ENCODE measurements around the gene NPC1L1. TPM values are rescaled to one million over a fixed set of nuclear protein-coding genes. Genes with fewer than 3 reads are reported as not detected.

NPC1L1 gene
- total RNA-seq, 1 donor from 2014 or later, result not detected

DNA sequence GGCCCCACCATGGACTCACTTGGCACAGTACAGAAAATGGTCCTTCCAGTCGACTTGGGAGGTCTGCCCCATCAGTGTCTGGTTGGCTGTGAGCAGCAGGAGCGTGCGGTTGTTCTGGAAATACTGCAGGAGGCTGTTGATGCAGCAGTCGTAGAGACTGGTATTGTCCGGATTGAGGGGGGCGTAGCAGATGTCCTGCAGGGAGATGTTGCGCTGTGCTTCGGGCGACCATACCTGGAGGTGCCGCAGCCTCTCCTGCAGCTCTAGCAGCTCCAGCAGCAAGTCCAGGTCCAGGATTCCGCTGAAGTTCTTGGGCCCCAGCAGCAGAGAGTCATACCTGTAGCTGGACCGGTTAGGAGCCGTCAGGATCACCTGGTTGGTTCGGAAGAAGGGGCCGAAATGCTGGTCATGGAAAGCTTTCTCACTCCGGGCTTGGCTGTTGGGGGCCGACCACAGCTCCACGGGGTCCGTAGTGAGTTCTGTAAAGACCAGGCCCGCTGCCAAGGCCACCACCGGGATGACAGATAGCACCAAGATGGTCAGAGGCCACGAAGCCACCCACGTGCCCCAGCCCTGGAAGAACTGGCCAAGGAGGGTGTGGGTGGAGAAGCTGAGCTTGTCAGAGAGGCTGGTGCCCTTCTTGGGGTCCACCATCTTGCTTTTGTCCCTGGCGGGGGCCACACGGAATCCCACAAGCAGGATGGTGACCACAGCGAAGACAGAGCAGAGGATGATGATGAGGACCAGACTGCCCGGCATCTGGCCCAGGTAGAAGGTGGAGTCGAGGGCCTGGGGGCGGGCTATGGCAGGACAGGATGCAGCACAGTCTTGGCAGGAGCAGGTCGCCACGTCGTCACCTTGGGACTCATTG lies 2.1 kb downstream of the NPC1L1 start:
- H3K4me3 Mint-ChIP-seq, result no peak overlapping the region
- H3K27me3 Mint-ChIP-seq (ENCODE audit: insufficient read depth), result no peaks in the 10 kb centered on the region
- no peaks in the 10 kb centered on the region for H3K9me3 Mint-ChIP-seq
- no peaks in the 10 kb centered on the region for H3K36me3 Mint-ChIP-seq (ENCODE audit: low read depth)
- H3K4me1 Mint-ChIP-seq (ENCODE audit: low read depth), result no peaks in the 10 kb centered on the region
- no peak overlapping the region for H3K27ac Mint-ChIP-seq
- intact Hi-C loops (cut with micrococcal nuclease), result no loop called here
- DNase-seq (ENCODE audit: low spot score), result no peak

DNA sequence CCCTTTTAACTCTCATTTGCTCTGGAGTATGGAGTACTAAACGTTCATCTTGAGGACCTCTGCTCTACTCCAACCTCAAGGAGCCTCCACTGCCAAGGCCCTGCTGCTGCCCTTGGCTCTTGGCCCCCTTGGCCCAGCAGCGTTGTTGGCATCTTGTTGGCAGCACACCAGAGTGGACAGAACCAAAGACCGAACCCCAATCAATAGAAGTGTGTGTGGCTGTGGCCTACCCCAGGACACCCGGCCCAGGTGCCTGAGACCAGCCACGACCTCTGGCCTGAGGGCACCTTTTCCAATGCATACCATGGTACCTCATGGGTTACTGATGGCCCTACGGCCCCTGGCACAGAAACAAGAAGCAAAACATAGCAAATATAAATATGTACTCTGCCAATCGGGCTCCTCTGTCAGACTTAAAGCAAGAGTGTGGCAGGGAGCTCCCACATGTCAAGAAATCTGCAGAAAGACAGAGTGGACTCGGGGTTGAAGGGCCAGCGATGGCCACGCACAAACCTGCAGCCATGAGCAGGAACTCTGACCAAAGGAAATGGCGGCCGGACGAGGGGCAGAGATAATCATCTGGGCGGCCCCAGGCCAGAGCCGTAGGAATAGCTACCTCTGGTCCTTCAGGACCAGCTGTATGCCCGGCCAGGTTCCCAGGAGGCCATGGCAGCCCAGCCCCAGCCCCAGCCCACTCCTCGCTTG lies 2.9 kb downstream of the NPC1L1 start:
- H3K27ac Mint-ChIP-seq, result no peak overlapping the region
- H3K4me3 Mint-ChIP-seq, result no peak overlapping the region

DNA sequence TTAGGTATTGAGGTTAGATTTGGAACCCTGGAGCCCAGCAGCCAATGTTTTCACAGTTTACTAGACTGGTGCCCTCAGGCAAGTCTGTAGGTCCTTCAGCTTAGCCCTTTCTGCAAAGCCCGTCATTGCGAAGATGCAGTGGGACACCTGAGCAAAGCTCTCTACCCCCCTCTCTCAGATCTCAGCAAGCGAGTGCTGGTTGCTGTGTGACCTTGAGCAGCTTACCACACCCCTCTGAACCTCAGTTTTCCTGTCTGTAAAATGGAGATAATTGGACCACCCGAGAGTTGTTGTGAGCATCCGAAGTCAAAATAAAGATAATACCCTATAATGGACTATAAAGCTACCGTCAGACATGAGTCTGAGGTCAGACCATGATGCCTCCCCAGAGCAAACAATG lies 3.7 kb downstream of the NPC1L1 start:
- intact Hi-C loops (cut with micrococcal nuclease), result no loop called here
- no peak overlapping the region for H3K27ac Mint-ChIP-seq

More for the DNA sequence above, 2.9 kb downstream of the NPC1L1 start:
- Mint-ChIP-seq H3K9me3 (no peaks in the 10 kb centered on the region), H3K36me3 (ENCODE audit: low read depth) (no peaks in the 10 kb centered on the region), H3K27me3 (ENCODE audit: insufficient read depth) (no peaks in the 10 kb centered on the region), H3K4me1 (ENCODE audit: low read depth) (no peaks in the 10 kb centered on the region)
- DNase-seq (ENCODE audit: low spot score), result no peak
- intact Hi-C loops (cut with micrococcal nuclease), result no loop called here

DNA sequence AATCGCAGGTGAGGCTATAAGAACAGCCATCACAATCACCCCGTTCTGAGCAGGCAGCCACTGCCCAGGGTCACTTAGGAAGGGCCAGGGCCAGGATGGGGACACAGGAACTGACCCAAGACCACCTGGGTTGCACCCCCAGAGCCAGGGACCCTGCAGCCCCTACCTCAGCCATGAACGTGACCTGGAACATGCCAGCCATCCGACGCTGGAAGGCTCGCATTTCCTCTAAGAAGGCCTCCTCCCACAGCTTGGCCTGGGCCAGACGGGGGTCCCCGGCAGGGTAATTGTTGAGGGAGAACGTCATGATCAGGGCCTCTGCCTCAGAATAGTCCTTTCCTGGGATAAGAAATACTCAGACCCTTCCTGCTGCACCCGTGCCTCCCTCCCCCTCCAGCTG lies 5.0 kb downstream of the NPC1L1 start:
- Mint-ChIP-seq H3K4me3 (no peak overlapping the region), H3K27me3 (ENCODE audit: insufficient read depth) (no peaks in the 10 kb centered on the region), H3K4me1 (ENCODE audit: low read depth) (no peaks in the 10 kb centered on the region), H3K9me3 (no peaks in the 10 kb centered on the region), H3K36me3 (ENCODE audit: low read depth) (no peaks in the 10 kb centered on the region), H3K27ac (no peak overlapping the region)
- no peak for DNase-seq (ENCODE audit: low spot score)
- intact Hi-C loops (cut with micrococcal nuclease), result no loop called here

More for the DNA sequence above, 3.7 kb downstream of the NPC1L1 start:
- Mint-ChIP-seq H3K36me3 (ENCODE audit: low read depth) (no peaks in the 10 kb centered on the region), H3K4me3 (no peak overlapping the region), H3K4me1 (ENCODE audit: low read depth) (no peaks in the 10 kb centered on the region), H3K9me3 (no peaks in the 10 kb centered on the region), H3K27me3 (ENCODE audit: insufficient read depth) (no peaks in the 10 kb centered on the region)
- DNase-seq (ENCODE audit: low spot score), result no peak

DNA sequence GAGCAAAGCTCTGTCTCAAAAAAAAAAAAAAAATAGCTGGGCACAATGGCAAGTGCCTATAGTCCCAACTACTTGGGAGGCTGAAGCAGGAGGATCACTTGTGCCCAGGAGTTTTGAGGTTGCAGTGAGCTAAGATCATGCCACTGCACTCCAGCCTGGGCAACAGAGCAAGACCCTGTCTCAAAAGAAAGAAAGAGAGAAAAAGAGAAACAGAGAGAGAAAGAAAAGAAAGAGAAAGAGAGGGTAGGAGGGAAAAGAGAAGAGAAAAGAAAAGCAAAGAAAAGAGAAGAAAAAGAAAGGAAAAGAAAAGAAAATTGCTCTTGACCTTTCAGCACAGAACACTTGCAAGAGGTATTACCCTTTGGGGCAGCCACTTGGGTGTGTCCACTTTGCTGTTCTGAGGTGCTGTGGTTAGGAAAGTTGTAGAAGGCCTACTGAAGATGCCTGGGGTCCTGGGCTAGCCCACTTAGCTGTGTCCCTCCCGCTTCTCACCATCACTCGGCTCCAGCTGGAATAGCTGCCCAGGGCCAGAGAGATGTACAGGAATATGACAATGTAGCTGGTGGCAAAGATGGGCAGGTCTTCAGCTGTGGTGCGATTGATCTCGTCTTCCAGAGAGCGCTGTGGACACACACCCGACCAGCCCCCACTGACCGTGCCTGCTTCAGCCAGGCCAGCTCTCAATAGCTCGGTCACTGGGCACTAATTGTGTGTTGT lies 5.6 kb downstream of the NPC1L1 start:
- intact Hi-C loops (cut with micrococcal nuclease), result no loop called here
- Mint-ChIP-seq H3K4me1 (ENCODE audit: low read depth) (no peaks in the 10 kb centered on the region), H3K27ac (no peak overlapping the region), H3K9me3 (no peaks in the 10 kb centered on the region), H3K4me3 (no peak overlapping the region), H3K36me3 (ENCODE audit: low read depth) (no peaks in the 10 kb centered on the region), H3K27me3 (ENCODE audit: insufficient read depth) (no peaks in the 10 kb centered on the region)
- no peak for DNase-seq (ENCODE audit: low spot score)

DNA sequence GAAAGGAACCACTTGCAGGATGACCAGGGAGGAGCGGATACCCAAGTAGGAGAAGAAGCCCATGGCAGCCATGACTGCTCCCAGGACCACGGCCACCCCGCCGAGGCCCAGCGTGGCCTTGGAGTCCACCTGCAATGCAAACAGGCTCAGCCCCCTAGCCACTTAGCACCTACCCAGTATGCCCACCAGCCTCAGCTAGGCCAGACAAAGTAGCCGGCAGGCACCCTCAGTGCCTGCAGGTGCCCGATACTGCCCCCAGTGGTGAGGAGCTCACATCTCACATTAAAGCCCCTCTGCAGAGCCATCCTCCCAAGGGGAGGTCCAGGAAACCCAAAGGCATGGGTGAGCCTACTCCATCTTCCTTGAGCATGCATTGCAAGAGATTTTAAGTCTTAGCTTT lies 6.6 kb downstream of the NPC1L1 start:
- Mint-ChIP-seq H3K27ac (no peak overlapping the region), H3K4me3 (no peak overlapping the region), H3K36me3 (ENCODE audit: low read depth) (no peaks in the 10 kb centered on the region), H3K9me3 (no peaks in the 10 kb centered on the region), H3K27me3 (ENCODE audit: insufficient read depth) (no peaks in the 10 kb centered on the region), H3K4me1 (ENCODE audit: low read depth) (no peaks in the 10 kb centered on the region)
- intact Hi-C loops (cut with micrococcal nuclease), result no loop called here
- DNase-seq (ENCODE audit: low spot score), result peak; percentile 28

DNA sequence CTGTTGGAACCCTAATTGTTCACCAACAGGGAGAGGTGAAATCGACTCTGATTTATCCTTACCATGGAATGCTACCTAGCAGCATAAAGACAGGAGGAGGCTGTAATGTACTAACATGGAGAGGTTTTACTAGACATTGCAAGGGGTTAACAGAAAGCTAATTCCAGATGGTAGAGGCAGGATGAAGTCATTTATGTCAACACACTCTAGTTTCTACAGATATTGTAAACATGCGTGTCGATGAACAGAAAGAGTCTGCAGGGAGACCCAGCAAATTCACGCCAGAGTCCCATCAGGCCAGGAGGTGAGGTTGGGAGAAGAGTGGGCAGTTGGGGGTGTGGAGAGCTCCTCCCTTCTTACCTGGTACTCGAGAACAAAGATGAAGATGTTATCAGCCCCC lies 7.0 kb downstream of the NPC1L1 start:
- Mint-ChIP-seq H3K4me1 (ENCODE audit: low read depth) (no peaks in the 10 kb centered on the region), H3K27me3 (ENCODE audit: insufficient read depth) (no peaks in the 10 kb centered on the region), H3K9me3 (no peaks in the 10 kb centered on the region), H3K36me3 (ENCODE audit: low read depth) (no peaks in the 10 kb centered on the region), H3K27ac (no peak overlapping the region), H3K4me3 (no peak overlapping the region)
- intact Hi-C loops (cut with micrococcal nuclease), result no loop called here
- DNase-seq (ENCODE audit: low spot score), result no peak

DNA sequence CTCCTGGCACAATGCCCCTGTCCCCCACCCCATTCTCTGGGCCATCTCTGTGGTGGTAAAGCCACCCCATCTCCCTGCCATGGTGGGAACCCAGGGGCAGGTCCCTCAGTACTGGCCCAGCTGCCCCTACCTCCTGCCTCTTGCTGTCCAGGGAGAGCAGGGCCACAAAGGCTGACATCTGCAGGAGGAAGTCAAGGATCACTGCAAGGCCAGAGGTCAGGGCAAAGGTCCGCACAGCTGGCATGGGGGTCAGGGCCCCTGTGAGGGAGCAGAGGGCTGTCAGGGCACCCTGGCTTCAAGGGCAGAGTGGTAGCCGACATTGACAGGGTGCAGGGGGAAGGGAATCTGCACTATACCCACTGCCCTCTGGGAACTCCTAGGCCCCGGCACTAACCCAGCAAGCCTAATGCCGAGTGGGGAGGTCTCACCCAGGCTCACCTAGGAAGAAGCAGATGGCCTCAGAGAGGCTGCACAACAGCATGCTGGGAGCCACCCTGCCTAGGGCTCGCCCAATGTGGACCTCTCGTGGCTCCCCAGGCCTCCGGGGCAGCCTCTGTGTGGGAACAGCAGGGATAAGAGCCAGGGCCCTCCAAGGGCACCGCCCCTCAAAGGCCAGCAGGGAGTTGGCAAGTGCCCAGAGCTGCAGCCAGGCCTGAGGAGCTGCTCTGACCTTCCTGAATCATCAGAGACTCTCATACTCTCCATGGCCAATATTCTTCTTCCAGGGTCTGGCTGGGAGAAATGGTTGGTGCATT lies 7.7 kb downstream of the NPC1L1 start:
- intact Hi-C loops (cut with micrococcal nuclease), result no loop called here
- DNase-seq (ENCODE audit: low spot score), result no peak
- Mint-ChIP-seq H3K9me3 (no peaks in the 10 kb centered on the region), H3K4me3 (no peak overlapping the region), H3K36me3 (ENCODE audit: low read depth) (no peaks in the 10 kb centered on the region), H3K4me1 (ENCODE audit: low read depth) (no peaks in the 10 kb centered on the region), H3K27ac (no peak overlapping the region), H3K27me3 (ENCODE audit: insufficient read depth) (no peaks in the 10 kb centered on the region)

DNA sequence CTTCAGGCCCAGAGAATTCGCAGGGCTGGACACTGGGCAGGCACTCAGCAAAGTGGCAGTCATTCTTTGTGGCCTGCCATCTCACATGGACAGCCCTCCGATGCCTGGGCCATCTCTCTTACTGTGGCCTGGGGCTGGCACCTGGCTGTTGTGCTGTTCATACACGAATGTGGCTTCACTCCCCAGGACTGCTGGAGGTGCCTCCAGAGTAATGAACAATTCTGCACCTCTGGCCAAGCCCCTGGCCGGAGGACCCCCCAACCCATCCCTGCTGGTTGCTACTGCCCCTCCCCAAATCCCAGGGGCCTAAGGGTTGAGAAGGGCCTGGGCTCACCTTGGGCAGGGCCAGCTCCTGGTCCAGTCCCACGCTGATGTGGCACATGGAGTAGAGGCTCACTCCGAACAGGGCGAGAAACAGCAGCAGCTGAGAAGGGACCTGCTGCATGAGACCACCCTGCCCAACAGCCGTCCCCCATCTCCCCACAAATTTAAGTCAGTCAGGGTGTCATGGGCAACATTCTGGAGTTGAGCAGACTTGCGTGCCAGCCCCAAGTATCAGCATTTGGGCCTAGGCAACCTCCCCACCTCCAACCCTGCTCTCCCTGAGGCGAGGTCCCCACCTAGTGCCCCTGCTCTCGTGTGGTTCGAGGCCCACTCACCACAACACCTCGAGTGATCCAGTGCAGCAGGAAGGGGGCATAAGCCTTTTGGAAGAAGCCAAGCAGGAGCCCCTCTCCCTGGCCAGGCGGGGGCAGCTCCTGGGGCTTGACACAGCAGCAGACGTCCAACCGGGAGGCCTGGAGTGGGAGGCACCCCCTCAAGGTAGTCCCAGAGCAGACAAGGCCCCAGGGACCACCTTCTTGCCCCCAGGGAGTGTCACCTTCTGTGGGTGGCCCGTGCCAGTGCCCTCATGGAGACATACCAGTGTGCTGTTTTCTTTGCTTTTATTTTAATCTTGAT lies 9.4 kb downstream of the NPC1L1 start:
- Mint-ChIP-seq H3K4me3 (no peak overlapping the region), H3K4me1 (ENCODE audit: low read depth) (no peaks in the 10 kb centered on the region)

DNA sequence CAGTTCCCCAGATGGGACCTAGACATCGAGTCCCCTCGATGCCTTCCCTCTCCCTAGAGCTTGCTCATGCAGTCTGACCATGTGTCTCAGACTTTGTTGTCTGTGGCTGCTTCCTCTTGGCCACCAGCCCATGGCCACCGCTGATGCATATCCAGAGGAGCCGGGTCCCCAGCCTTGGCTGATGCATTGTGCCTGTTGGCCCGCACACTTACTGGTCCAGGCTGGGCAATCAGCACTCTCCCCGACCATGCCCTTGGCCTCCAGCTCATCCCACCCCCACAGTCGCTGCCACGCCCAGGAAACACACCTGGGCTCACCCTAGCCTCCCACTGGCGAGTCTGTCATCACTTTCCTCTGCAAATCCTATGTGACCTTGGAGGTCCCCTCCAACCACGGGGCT lies 10.1 kb downstream of the NPC1L1 start:
- H3K4me1 Mint-ChIP-seq (ENCODE audit: low read depth), result no peaks in the 10 kb centered on the region
- no peaks in the 10 kb centered on the region for H3K27me3 Mint-ChIP-seq (ENCODE audit: insufficient read depth)
- H3K4me3 Mint-ChIP-seq, result no peak overlapping the region
- DNase-seq (ENCODE audit: low spot score), result no peak
- H3K9me3 Mint-ChIP-seq, result no peaks in the 10 kb centered on the region
- no peaks in the 10 kb centered on the region for H3K36me3 Mint-ChIP-seq (ENCODE audit: low read depth)
- no peak overlapping the region for H3K27ac Mint-ChIP-seq
- intact Hi-C loops (cut with micrococcal nuclease), result no loop called here

More for the DNA sequence above, 9.4 kb downstream of the NPC1L1 start:
- intact Hi-C loops (cut with micrococcal nuclease), result no loop called here
- H3K36me3 Mint-ChIP-seq (ENCODE audit: low read depth), result no peaks in the 10 kb centered on the region
- DNase-seq (ENCODE audit: low spot score), result no peak
- H3K27me3 Mint-ChIP-seq (ENCODE audit: insufficient read depth), result no peaks in the 10 kb centered on the region
- H3K9me3 Mint-ChIP-seq, result no peaks in the 10 kb centered on the region
- H3K27ac Mint-ChIP-seq, result no peak overlapping the region

DNA sequence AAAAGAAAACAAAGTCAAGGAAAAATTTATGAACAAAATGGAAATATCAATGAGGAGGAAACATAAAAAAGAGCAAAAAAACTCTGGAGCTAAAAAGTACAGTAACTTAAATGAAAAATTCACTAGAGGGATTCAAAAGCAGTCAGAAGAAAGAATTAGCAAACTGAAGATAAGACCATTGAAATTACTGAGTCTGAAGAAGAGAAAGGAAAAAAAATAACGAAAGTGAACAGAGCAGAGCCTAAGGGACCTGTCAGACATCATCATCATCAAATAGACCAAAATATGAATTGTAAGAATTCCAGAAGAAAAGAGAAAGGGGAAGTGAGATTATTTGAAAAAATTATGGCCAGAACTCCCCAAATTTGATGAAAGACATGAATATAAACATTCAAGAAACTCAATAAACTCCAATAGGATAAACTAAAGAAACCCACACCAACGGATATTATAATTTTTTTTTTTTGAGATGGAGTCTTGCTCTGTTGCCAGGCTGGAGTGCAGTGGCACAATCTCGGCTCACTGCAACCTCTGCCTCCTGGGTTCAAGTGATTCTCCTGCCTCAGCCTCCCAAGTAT lies 16.2 kb downstream of the NPC1L1 start:
- Mint-ChIP-seq H3K4me1 (ENCODE audit: low read depth) (no peaks in the 10 kb centered on the region), H3K4me3 (no peak overlapping the region), H3K9me3 (peaks cover 9% of the 10 kb centered on the region), H3K36me3 (ENCODE audit: low read depth) (no peaks in the 10 kb centered on the region), H3K27me3 (ENCODE audit: insufficient read depth) (peaks cover 8% of the 10 kb centered on the region), H3K27ac (no peak overlapping the region)
- DNase-seq (ENCODE audit: low spot score), result no peak
- intact Hi-C loops (cut with micrococcal nuclease), result no loop called here
